H9 (cell line): ENCODE results near the gene ANKMY2. TPM values are rescaled to one million over a fixed set of nuclear protein-coding genes. Genes with fewer than 3 reads are reported as not detected.

Experiments used
- DNase-seq: peaks from one replicate; pipeline ENCODE4 v3.0.0-alpha.2; 2017
- H2AFZ ChIP-seq: one replicate; pipeline ENCODE4 v1.6.1; 2013; ENCODE audit warnings: mild to moderate bottlenecking, low read length, control low read depth, moderate library complexity
- H2AK5ac ChIP-seq: 2 replicates; pipeline ENCODE4 v1.6.1; 2013; ENCODE audit warnings: low read length, control low read depth, mixed read lengths; ENCODE audit not compliant: insufficient read length
- H2BK120ac ChIP-seq: one replicate; pipeline ENCODE4 v1.6.1; 2013; ENCODE audit warnings: low read depth, mild to moderate bottlenecking, low read length, control low read depth, inconsistent platforms; ENCODE audit not compliant: poor library complexity, severe bottlenecking
- H2BK12ac ChIP-seq: 2 replicates; pipeline ENCODE4 v1.6.1; 2013; ENCODE audit warnings: low read length, control low read depth, mixed read lengths, low read depth; ENCODE audit not compliant: insufficient read length
- H2BK15ac ChIP-seq: 2 replicates; pipeline ENCODE4 v1.6.1; 2013; ENCODE audit warnings: low read depth, low read length, control low read depth
- H2BK20ac ChIP-seq: one replicate; pipeline ENCODE4 v1.6.1; 2013; ENCODE audit warnings: low read depth, mild to moderate bottlenecking, low read length, control low read depth, inconsistent platforms; ENCODE audit not compliant: poor library complexity, severe bottlenecking
- H2BK5ac ChIP-seq: 2 replicates; pipeline ENCODE4 v1.6.1; 2013; ENCODE audit warnings: low read length, control low read depth, mixed read lengths; ENCODE audit not compliant: insufficient read length
- H3K14ac ChIP-seq: 2 replicates; pipeline ENCODE4 v1.6.1; 2013; ENCODE audit warnings: low read length, control low read depth; ENCODE audit not compliant: insufficient read depth
- H3K18ac ChIP-seq: 2 replicates; pipeline ENCODE4 v1.6.1; 2013; ENCODE audit warnings: low read depth, mild to moderate bottlenecking, mixed read lengths, low read length, control low read depth; ENCODE audit not compliant: insufficient read length
- H3K23ac ChIP-seq: 2 replicates; pipeline ENCODE4 v1.6.1; 2013; ENCODE audit warnings: low read length, control low read depth, mixed read lengths, low read depth; ENCODE audit not compliant: insufficient read length
- H3K23me2 ChIP-seq: 2 replicates; pipeline ENCODE4 v1.6.1; 2013; ENCODE audit warnings: low read depth, mild to moderate bottlenecking, mixed read lengths, low read length, control low read depth; ENCODE audit not compliant: insufficient read length, poor library complexity, severe bottlenecking
- H3K27ac ChIP-seq: 2 replicates; pipeline ENCODE4 v1.5.1; 2013; ENCODE audit warnings: low read length, control low read depth, mixed read lengths, low read depth; ENCODE audit not compliant: insufficient read length
- H3K27me3 ChIP-seq: 2 replicates; pipeline ENCODE4 v1.6.1; 2013; ENCODE audit warnings: low read length, control low read depth, inconsistent platforms; ENCODE audit not compliant: insufficient read depth
- H3K4ac ChIP-seq: 2 replicates; pipeline ENCODE4 v1.6.1; 2013; ENCODE audit warnings: low read depth, mild to moderate bottlenecking, control low read depth, inconsistent platforms, low read length, moderate library complexity
- H3K4me1 ChIP-seq: 2 replicates; pipeline ENCODE4 v1.6.1; 2013; ENCODE audit warnings: low read length, control low read depth, inconsistent platforms; ENCODE audit not compliant: insufficient read depth
- H3K4me2 ChIP-seq: 2 replicates; pipeline ENCODE4 v1.6.1; 2013; ENCODE audit warnings: low read length, control low read depth, mixed read lengths; ENCODE audit not compliant: insufficient read length, insufficient read depth
- H3K56ac ChIP-seq: 2 replicates; pipeline ENCODE4 v1.6.1; 2013; ENCODE audit warnings: low read depth, mild to moderate bottlenecking, mixed read lengths, low read length, control low read depth; ENCODE audit not compliant: insufficient read length
- H3K79me1 ChIP-seq: 2 replicates; pipeline ENCODE4 v1.6.1; 2013; ENCODE audit warnings: low read depth, mild to moderate bottlenecking, moderate library complexity, low read length, control low read depth, inconsistent platforms; ENCODE audit not compliant: insufficient read depth, poor library complexity, severe bottlenecking
- H3K79me2 ChIP-seq: 2 replicates; pipeline ENCODE4 v1.6.1; 2013; ENCODE audit warnings: low read length, control low read depth, inconsistent platforms; ENCODE audit not compliant: insufficient read depth
- H3K9ac ChIP-seq: 2 replicates; pipeline ENCODE4 v1.6.1; 2013; ENCODE audit warnings: low read length, control low read depth, mixed read lengths; ENCODE audit not compliant: insufficient read length; ENCODE audit errors: extremely low read depth
- H3K9me3 ChIP-seq: one replicate; pipeline ENCODE4 v1.6.1; 2013; ENCODE audit warnings: low read depth, low read length, inconsistent platforms; ENCODE audit not compliant: control insufficient read depth
- H3T11ph ChIP-seq: one replicate; pipeline ENCODE4 v1.6.1; 2013; ENCODE audit warnings: mild to moderate bottlenecking, low read length, control low read depth, inconsistent platforms
- H4K20me1 ChIP-seq: one replicate; pipeline ENCODE4 v1.6.1; 2013; ENCODE audit not compliant: control insufficient read depth, insufficient read length, insufficient read depth
- H4K5ac ChIP-seq: 2 replicates; pipeline ENCODE4 v1.6.1; 2013; ENCODE audit warnings: low read depth, mild to moderate bottlenecking, mixed read lengths, low read length, control low read depth; ENCODE audit not compliant: insufficient read length
- H4K8ac ChIP-seq: replicated peaks from 2 replicates; pipeline ENCODE4 v1.6.1; 2013; ENCODE audit warnings: low read length, control low read depth, mixed read lengths, low read depth; ENCODE audit not compliant: insufficient read length
- H4K91ac ChIP-seq: 2 replicates; pipeline ENCODE4 v1.6.1; 2013; ENCODE audit warnings: low read depth, mild to moderate bottlenecking, moderate library complexity, mixed read lengths, low read length, control low read depth; ENCODE audit not compliant: insufficient read length
- H3K27ac Mint-ChIP-seq, 3 experiments: 2 replicates in 2 of 3; 3 replicates in 1 of 3; pipeline ENCODE4 v1.8.0; 2020 to 2021; ENCODE audit warnings: mixed read lengths in 3 of 3, mild to moderate bottlenecking in 1 of 3, moderate library complexity in 1 of 3
- H3K27me3 Mint-ChIP-seq: 2 replicates; pipeline ENCODE4 v1.8.0; 2021; ENCODE audit warnings: low read depth, mild to moderate bottlenecking, moderate library complexity, mixed read lengths
- H3K36me3 Mint-ChIP-seq, 3 experiments: 2 replicates in 2 of 3; 3 replicates in 1 of 3; pipeline ENCODE4 v1.8.0; 2020 to 2021; ENCODE audit warnings: low read depth in 3 of 3, mixed read lengths in 3 of 3; ENCODE audit not compliant: insufficient read depth in 1 of 3
- H3K4me1 Mint-ChIP-seq, 2 experiments: 2 replicates each; pipeline ENCODE4 v1.8.0; 2020; ENCODE audit warnings: mixed read lengths in 2 of 2
- H3K4me3 Mint-ChIP-seq, 2 experiments: 2 replicates in 1 of 2; 3 replicates in 1 of 2; pipeline ENCODE4 v1.8.0; 2020 to 2021; ENCODE audit warnings: mild to moderate bottlenecking in 2 of 2, mixed read lengths in 2 of 2, moderate library complexity in 1 of 2
- H3K9me3 Mint-ChIP-seq, 2 experiments: 2 replicates in 1 of 2; 3 replicates in 1 of 2; pipeline ENCODE4 v1.8.0; 2020; ENCODE audit warnings: mild to moderate bottlenecking in 2 of 2, mixed read lengths in 2 of 2, moderate library complexity in 1 of 2
- WGBS: extraction: QIAGEN DNeasy Blood & Tissue Kit; methylation state at CpG from one replicate; pipeline ENCODE4 v1.1.7; 2013; ENCODE audit warnings: missing lambda C conversion rate, low lambda C conversion rate, mixed read lengths; ENCODE audit not compliant: insufficient read length; ENCODE audit errors: extremely low coverage; 5-methylcytosine and 5-hydroxymethylcytosine counted together
- total RNA-seq: library from RNA; stranded (reverse); gene quantifications from 2 replicates; pipeline ENCODE4 v1.2.1, GENCODE V29; 2021
- TF ChIP-seq, protein P1 (sequence below): fragments of 200-600 bp; sonication (generic); conservative IDR thresholded peaks from 3 replicates; pipeline ENCODE4 v1.8.0; 2021; ENCODE audit warnings: antibody characterized with exemption, mild to moderate bottlenecking

ANKMY2 gene
- total RNA-seq, 1 experiment from 2014 or later = 12.7 TPM

DNA sequence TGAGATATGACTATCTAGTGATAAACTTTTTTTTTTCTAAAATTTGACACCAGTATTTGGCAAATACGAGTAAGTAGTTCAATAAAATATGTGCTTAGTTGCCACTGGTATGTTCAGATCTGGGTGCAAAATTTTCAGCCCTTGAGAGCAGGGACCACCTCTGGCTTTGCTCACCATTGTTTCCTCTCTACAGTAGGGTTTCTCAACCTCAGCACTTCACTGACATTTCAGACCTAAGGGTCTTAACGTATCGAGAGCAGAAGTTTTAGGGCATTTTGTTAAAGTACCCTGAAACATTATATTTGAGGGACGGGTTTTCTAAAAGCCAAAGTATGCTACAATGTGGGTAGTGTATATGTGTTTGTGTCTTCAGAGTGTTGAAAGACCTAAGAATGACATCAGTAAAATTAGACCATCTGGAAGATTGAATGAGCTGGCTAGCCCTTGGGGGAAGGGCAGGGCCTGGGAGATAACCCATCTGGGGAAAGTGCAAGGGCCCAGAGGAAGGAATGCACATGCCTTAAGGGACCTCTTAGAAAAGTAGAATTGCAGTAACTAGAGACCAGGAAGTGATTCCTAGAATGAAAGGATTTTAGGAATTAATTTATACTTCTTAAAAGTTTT, 12.2 kb upstream of the ANKMY2 start:
- H4K8ac ChIP-seq = no peak overlapping the region
- H3K27ac ChIP-seq = no peak overlapping the region
- TF ChIP-seq, protein P1, sequence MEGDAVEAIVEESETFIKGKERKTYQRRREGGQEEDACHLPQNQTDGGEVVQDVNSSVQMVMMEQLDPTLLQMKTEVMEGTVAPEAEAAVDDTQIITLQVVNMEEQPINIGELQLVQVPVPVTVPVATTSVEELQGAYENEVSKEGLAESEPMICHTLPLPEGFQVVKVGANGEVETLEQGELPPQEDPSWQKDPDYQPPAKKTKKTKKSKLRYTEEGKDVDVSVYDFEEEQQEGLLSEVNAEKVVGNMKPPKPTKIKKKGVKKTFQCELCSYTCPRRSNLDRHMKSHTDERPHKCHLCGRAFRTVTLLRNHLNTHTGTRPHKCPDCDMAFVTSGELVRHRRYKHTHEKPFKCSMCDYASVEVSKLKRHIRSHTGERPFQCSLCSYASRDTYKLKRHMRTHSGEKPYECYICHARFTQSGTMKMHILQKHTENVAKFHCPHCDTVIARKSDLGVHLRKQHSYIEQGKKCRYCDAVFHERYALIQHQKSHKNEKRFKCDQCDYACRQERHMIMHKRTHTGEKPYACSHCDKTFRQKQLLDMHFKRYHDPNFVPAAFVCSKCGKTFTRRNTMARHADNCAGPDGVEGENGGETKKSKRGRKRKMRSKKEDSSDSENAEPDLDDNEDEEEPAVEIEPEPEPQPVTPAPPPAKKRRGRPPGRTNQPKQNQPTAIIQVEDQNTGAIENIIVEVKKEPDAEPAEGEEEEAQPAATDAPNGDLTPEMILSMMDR = peak; percentile 34; the same call in 1 of the 3 replicates
- H3K23ac ChIP-seq = no peak overlapping the region
- H3K18ac ChIP-seq = no peak overlapping the region
- no peak overlapping the region for H4K5ac ChIP-seq
- peaks cover 3% of the 10 kb centered on the region for H3K79me1 ChIP-seq
- peaks cover 9% of the 10 kb centered on the region; the same call in 1 of the 2 replicates for H3K79me2 ChIP-seq
- peak overlapping the region; percentile 70 to 84 (median 76) for H3K27ac Mint-ChIP-seq
- H2AFZ ChIP-seq = no peak overlapping the region
- WGBS = no CpG with 5 or more reads among the region's 4 CpGs
- H3K4me3 Mint-ChIP-seq = peak overlapping the region in 1 of 2 experiments; percentile 12; a peak in 1 of 5 replicates
- H3K36me3 Mint-ChIP-seq = peaks cover 0 to 2% (median 0%) of the 10 kb centered on the region in 3 experiments; a peak in 1 of 7 replicates
- peak overlapping the region; percentile 6 for H3K4me2 ChIP-seq
- H3K14ac ChIP-seq = no peak overlapping the region
- no peaks in the 10 kb centered on the region for H4K20me1 ChIP-seq
- no peaks in the 10 kb centered on the region for H3K9me3 Mint-ChIP-seq
- no peaks in the 10 kb centered on the region for H3K23me2 ChIP-seq
- H3K9ac ChIP-seq = no peak overlapping the region
- H4K91ac ChIP-seq = no peak overlapping the region
- H3K4me1 ChIP-seq = peaks cover 2% of the 10 kb centered on the region; the same call in 1 of the 2 replicates
- H3K4me1 Mint-ChIP-seq = peaks cover 29 to 38% of the 10 kb centered on the region in 2 experiments
- no peak overlapping the region for H2BK5ac ChIP-seq
- H3T11ph ChIP-seq = no peak overlapping the region
- no peak overlapping the region for H2BK120ac ChIP-seq
- H2BK20ac ChIP-seq = no peak overlapping the region
- no peaks in the 10 kb centered on the region for H3K9me3 ChIP-seq
- no peaks in the 10 kb centered on the region for H3K27me3 Mint-ChIP-seq
- H2BK12ac ChIP-seq = no peak overlapping the region
- no peak overlapping the region for H3K56ac ChIP-seq
- no peaks in the 10 kb centered on the region for H3K27me3 ChIP-seq
- H2BK15ac ChIP-seq = no peak overlapping the region
- DNase-seq = peak; percentile 50
- no peak overlapping the region for H3K4ac ChIP-seq
- H2AK5ac ChIP-seq = no peak overlapping the region
